Measurements from ENCODE around the gene RPS28.
A peak's percentile ranks its signal among the peaks of the same experiment; 100 is the strongest.
"Not testable (repeated sequence)": the region's sequence is repeated elsewhere in the genome, so short reads cannot be mapped to it uniquely, and the experiment has no call there.

The RPS28 gene

DNA sequence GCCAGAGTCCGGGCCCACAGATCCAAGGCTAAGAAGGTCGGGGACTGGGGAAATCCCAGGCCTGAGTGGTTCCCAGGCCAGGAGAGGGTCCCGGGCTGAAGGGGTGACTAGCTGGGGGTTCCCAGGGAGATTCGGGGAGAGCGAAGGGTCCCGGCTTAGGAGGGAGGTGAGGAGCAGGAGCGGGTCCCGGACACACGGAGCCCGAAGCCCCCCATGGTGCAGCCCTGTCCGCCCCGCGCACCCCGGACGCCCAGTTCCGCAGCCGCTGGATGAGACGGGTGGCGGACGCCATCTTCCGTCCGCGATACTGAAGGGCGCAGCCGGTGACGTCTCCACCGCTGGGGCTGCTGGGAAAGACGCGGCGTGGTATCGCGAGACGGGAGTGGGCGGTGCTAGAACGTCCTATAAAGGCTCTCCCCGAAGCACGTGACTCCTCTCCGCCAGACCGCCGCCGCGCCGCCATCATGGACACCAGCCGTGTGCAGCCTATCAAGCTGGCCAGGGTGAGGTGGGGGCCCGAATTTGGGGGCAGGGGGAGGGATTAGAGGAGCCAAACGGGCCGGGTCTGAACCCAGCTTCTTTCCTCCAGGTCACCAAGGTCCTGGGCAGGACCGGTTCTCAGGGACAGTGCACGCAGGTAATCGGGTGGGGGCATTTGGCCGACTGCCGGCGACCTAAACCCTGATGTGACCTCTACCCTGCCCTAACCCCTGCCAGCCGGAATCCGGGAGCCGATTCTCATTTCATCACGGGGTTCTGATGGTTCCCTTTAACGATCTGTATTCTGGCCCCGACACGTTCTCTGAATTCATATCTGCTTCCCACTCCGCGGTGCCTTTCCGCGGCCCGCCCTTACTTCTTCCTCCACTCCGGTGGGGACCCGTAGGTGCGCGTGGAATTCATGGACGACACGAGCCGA lies at the start of gene RPS28, which contains the start of gene NDUFA7:
RPS28 (plus strand) TSS at position 430 of the 919 bp plus-strand sequence; CDS start at position 465, 35 bp downstream.
NDUFA7 (minus strand) TSS at position 309 of the 919 bp plus-strand sequence; CDS start at position 292, 17 bp downstream.
- peak; percentile 91 for DNase-seq (ENCODE audit: low read depth)

DNA sequence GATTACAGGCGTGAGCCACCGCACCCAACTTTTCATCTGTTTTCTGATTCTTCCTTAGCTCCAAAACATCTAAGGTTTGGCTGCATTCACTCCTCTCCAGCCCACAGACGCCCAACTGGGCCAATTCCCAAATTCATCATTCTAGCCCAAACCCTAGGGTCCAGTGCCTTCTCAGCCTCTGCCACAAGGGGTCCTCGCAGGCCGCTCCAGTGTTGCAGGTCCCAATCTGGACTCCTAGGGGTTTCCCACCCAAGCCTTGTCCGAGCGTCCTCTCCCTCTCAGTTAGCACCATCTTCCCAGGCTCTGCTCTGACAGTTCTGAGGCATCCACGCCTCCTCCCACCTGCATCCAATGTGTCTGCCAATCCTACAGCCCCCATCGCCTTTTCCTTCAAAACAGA lies 44.8 kb upstream of the RPS28 start:
- DNase-seq (ENCODE audit: low read depth), result not testable (repeated sequence)

DNA sequence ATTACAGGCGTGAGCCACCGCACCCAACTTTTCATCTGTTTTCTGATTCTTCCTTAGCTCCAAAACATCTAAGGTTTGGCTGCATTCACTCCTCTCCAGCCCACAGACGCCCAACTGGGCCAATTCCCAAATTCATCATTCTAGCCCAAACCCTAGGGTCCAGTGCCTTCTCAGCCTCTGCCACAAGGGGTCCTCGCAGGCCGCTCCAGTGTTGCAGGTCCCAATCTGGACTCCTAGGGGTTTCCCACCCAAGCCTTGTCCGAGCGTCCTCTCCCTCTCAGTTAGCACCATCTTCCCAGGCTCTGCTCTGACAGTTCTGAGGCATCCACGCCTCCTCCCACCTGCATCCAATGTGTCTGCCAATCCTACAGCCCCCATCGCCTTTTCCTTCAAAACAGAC lies 30.0 kb upstream of the RPS28 start:
- DNase-seq (ENCODE audit: low read depth), result not testable (repeated sequence)

DNA sequence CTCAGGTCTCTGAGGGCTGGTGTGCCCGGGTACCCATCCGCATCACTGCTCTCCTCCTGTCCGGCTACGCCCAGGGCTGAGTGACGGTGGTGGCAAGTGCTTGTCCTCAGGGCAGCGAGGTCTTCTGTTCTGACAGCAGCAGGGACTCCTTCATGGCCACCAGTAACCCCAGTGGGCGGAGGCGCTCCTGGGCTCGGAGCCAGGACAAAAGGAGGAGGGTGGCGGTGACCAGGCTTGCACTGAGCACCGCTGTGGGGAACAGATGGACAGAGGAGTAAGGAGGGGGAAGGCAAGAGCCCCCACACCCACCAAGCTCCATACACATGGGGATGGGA lies 19.0 kb upstream of the RPS28 start:
- DNase-seq (ENCODE audit: low read depth), result no peak

DNA sequence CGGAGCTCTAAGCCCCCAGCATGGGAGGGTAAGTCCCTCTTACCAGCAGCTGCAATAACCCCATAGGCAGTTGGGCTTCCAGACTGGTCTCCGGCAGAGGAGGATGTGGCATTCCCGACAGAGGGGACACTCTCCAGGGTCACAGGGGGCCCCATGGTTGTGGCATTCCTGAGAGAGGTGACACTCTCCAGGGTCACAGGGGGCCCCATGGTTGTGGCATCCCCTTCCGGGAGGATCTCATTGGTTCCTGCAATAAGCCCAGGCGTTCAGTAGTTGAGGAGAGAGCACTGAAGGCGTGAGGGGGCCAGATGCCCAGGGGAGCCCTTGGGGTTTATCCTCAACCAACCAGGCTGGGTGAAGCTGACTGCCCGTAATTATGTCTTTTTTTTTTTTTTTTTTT lies 18.6 kb upstream of the RPS28 start:
- no peak for DNase-seq (ENCODE audit: low read depth)

DNA sequence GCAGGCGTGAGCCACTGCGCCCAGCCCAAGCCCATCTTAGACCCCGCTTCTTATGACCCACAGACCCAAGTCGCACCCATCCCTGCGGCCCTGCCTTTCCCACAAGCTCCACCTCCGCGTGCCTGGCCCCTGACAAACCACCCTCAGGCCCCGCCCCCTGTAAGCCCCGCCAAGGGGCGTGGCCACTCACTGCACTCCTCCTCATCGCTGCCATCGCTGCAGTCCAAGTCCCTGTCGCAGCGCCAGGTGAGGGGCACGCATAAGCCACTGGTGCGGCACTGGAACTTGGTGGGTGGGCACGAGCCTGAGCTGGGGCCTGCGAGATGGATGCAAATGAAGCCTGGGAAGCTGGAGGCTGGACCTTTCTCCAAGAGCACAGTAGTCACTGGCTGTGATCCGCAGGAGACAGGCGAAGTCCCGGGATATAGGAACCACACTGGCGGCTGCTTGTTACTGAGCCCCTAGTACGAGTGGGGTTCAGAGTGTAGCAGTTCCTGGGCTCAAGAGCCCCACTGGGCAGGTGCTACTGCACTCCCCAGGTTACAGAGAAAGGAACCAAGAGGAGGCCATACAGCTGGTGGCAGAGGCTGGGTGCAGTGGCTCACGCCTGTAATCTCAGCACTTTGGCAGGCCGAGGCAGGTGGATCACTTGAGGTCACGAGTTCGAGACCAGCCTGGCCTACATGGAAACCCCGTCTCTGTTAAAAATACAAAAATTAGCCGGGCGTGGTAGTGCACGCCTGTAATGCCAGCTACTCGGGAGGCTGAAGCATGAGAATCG lies 16.3 kb upstream of the RPS28 start:
- DNase-seq (ENCODE audit: low read depth), result no peak

DNA sequence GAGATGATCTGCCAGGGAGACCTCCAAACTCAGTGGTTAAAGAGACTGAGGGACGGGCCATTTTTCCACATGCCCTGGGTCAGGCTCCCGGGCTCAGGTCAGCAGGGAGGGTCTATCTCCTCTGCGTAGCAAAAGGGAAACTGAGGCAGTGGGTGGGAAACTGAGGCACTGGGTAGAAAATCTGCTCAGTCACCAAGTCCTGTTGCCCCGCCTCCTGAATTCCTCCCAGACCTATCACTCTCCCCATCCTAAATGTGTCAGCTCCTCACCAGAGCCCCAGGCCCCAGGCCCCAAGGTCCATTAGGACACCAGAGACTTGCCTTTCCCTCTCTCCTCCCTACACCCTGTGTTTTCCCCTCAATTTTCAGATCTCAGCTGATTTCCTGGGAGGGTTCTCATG lies 15.5 kb upstream of the RPS28 start:
- DNase-seq (ENCODE audit: low read depth), result no peak

DNA sequence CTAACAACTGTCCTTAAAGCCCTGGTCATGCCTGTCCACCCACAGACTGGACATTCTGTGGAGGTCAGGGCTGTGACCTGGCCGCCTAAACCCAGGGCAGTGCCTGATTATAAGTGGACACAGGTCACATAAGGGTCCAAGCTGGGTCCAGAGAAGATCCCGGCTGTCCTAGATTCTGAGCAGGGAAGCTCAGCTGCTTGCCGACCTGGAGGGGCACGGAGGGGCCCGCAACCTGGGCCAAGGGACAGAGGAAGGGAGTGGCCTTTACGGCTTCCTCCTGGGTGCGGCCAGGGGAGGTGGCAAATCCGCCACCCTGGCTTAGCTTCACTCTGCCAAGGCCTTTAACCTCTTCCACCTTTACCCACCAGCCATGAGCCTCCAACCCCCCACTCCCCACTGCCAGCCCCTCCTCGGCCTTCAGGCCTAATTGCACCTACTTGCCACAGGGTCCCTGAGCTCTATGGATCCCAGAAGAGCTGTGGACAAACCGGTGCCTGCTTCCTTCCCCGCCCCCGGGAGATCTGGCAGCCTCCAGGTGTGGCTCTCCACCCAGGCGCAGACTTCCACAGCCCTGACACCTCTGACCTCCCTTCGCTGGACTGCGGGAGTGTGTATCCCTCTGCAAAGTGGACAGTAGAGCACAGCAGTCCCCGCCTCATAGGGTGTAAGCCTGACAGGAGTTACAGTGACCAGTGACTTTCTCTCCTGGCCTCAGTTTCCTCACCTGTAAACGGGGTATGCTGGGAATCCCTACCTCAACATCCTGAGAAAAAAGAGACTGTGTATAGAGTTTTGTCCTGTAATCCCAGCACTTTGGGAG lies 14.9 kb upstream of the RPS28 start:
- no peak for DNase-seq (ENCODE audit: low read depth)

DNA sequence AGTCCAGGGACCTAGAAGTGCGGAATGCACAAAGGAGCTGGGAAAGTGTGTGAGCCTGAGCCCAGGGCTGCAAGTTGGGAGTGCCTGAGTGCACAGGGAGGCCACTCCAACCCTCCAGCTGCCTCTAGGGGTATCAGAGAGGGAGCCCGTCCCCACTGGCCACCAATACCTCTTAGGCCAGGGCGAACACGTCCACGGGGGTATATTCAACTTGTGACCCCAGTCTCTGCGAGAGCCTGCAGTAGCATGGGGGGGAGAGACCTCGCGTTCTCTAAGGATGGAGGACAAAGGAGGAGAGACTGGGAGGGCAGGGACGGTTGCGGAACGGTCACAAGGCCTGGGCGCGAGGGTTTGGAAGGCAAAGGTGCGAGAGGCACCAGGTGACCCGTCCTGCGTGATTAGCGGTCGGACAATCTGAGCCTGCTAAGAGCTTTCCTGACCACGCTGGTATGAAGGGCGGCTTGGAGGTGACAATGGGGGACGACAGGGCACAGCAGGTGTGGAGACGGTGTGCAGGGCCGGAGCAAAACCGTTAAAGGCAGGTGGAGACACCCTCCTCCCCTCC lies 13.8 kb upstream of the RPS28 start:
- no peak for DNase-seq (ENCODE audit: low read depth)

DNA sequence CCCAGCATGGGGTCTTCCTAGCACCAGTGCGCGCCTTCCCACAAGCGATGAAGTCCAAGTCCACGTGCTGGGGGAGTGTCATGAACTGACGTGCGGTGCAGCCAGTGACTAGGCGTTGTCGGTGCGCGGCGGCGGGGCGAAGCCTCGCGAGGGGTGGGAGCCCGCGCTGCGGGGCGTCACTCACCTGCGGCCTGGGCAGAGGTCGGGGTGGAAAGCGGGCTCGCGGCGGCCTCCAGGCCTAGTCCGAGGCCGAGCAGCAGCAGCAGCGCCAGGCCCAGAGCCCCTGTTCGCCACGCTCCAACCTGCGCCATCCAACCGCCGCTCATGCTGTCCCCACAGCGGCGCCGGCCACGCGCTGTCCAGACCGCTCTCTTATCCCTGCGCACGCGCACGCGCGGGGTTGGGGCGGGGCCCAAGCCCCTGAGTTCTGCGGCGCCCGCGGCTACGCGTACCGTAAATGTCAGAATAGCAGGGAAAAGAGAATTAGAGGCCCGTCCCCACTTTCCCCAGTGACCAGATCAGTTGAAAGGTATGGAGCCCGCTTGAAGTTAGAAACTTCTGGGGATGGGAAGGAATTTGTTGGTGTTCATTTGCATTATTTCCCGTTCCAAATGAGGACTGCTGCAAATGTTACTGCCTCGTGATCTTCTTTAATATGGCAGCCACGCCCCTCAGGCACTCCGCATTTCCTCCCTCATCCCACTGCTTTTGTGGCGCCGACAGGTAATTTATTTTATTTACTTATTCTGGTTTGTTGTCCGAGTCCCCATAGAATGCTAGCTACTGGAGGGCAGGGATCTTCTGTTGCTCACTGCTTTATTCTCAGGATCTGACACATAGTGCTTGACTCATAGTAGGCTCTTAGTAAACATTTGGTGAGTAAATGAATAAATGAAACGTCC lies 13.1 kb upstream of the RPS28 start, which contains the start of gene CD320:
CD320 (minus strand) TSS at position 394 of the 902 bp plus-strand sequence; CDS start at position 326, 68 bp downstream.
- DNase-seq (ENCODE audit: low read depth), result peak; percentile 82

DNA sequence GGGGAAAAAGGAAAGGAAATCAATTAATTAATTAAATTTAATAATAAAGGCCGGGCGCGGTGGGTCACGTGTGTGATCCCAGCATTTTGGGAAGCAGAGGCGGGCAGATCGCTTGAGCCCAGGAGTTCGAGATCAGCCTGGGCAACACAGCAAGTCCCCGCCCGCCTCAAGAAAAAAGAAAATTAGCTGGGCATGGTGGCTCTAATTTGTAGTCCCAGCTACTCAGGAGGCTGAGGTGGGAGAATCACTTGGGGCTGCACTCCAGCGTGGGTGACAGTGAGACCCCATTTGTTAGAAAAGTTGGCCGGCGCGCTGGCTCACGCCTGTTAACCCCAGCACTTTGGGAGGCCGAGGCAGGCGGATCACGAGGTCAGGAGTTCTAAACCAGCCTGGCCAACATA lies 12.4 kb upstream of the RPS28 start:
- DNase-seq (ENCODE audit: low read depth), result no peak

DNA sequence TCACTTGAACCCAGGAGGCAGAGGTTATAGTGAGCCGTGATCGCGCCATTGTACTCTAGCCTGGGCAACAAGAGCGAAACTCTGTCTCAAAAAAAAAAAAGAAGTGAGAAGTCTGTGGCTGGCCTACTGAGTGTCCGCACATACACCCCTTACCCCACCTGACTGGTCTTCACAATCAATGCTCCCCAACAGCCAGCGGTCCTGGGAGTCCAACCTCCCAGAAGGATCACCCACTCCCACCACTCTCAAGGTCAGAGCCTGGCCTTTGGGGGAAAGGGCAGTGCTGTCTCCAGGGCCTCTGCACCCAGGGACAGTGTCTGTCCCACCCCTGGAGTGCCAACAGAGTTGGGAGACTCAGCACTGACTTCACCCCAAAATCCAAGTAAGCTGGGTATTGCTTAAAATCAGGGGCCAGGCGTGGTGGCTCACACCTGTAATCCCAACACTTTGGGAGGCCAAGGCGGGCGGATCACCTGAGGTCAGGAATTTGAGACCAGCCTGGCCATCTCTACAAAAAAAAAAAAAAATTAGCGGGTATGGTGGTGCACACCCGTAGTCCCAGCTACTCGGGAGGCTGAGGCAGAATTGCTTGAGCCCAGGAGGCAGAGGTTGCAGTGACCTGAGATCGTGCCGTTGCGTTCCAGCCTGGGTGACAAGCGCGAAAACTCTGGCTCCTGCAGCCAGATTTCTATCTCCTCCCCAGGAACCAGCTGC lies 10.8 kb upstream of the RPS28 start:
- DNase-seq (ENCODE audit: low read depth), result no peak

DNA sequence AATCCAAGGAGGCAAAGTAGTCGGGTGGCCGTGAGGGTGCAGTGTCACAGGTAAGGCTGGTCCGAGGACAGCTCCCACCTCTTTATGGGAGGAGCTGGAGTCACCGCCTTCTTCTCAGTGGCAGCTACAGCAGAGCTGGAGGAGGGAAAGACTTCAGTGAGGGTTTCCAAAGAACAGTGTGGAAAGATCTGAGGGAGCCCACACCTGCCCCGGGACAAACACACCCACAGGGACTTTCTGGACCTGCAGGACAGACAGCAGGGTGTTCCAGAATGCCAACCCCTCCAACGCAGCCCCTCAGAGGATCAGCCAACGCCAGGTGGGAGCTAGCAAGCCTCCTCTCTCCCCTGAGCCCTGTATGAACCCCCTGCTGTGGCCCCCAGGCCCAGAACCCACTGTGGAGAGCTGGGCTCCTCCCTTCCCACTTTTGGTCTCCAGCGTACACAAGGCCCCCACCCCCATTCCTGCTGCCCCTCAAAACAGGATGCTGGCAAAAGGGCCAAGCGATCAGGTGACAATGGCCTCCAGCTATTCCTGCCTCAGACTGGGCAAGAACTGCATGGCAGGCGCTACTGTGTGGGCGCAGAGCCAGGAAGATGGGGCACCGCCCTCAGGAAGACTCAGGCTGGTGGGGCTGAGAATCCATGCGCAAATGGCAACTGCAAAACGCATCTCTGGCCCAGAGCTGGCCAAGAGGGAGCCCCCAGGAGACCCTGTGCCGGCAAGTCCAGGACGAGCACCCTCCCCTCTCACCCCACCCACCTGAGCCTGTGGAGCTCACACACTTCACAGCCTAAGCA lies 9.6 kb upstream of the RPS28 start:
- no peak for DNase-seq (ENCODE audit: low read depth)

DNA sequence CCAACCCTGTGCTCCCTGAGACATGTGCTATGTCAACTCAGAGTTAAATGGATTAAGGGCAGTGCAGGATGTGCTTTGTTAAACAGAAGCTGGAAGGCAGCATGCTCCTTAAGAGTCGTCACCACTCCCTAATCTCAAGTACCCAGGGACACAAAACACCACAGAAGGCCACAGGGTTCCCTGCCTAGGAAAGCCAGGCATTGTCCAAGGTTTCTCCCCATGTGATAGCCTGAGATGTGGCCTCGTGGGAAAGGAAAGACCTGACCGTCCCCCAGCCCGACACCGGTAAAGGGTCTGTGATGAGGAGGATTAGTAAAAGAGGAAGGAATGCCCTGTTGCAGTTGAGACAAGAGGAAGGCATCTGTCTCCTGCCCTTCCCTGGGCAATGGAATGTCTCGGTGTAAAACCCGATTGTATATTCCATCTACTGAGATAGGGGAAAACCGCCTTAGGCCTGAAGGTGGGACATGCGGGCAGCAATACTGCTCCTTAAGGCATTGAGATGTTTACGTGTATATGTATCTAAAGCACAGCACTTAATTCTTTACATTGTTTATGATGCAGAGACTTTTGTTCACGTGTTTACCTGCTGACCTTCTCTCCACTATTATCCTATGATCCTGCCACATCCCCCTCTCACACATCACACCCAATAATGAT lies 6.2 kb upstream of the RPS28 start:
- DNase-seq (ENCODE audit: low read depth), result not testable (repeated sequence)

DNA sequence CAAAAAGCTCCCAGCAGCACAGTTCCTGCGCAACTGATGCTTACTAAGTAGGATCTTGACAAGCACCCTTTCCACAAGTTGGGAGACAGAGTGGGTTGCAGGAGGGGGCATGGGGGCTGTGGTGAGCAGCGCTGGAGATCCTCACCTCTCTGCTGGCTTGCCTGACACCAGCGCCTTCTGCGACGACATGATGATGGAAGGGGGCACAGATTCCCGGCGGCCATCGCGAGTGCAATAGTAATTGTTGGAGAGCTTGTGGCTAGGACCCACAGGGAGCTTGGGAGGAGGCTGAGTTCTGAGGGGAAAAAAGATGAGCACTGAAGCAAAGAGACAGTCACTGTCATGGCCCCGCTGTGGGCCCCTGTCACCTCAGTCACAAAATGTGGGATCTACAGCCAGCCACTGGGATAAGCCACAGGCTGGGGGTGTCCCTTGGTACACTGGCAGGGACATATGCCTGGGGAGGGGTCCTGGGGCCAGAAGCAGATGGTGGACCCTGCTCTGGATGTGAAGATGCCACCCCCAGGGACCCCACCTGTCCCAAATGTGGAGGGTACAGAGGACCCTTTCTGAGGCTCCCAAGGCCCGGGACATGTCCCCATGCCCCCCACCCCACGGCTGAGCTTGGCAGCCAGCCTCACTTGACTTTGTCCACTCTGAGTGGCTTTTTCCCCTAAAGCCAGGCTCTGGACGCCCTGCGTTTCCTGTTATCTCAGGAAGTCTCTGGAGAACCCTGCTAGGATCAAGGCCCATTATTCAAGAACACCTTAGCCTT lies 4.8 kb upstream of the RPS28 start:
- DNase-seq (ENCODE audit: low read depth), result no peak

DNA sequence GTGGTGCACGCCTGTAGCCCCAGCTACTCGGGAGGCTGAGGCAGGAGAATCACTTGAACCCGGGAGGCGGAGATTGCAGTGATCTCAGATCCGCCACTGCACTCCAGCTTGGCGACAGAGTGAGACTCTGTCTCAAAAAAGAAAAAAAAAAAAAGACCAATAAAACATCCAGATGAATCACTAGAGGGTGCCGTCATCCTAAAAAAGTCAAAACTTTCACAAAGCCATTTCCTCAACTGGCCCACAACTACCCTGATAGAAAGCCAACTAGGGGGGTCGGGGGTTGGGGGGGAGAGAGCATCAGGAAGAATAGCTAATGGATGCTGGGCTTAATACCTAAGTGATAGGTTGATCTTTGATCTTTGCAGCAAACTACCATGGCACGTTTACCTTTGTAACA lies 2.5 kb upstream of the RPS28 start:
- not testable (repeated sequence) for DNase-seq (ENCODE audit: low read depth)

DNA sequence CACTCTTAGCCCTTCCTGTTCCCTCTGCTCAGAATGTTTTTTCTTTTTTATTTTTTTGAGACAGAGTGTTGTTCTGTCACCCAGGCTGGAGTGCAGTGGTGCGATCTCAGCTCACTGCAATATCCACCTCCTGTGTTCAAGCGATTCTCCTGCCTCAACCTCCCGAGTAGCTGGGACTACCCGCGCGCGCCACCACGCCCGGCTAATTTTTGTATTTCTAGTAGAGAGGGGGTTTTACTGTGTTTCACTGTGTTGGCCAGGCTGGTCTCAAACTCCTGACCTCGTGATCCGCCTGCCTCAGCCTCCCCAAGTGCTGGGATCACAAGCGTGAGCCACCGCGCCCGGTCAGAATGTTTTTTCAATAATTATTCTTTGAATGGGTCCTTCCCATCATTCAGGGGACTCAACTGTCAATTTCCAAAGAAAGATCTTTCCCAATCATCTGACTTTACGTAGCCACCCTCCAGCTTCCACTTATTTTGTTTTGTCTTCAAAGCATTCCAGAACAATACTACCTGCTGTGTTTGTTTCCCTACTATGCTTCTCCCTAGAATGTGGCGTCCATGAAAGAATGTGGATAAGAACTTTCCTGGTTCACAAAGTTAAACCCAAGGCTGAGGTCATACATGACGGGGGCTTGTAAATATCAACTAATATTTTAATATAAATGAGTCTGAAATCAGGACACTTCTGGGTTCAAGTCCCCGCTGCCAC lies 1.3 kb upstream of the RPS28 start:
- DNase-seq (ENCODE audit: low read depth), result no peak

All from stimulated activated CD8-positive, alpha-beta memory T cell treated with anti-CD3 and anti-CD28 coated beads, Interleukin-4, amount 100 ng/mL, for 24 hours (primary cell).